Skeletal muscle tissue (tissue), 5 donors: ENCODE data around the gene LARGE1. TPM values are rescaled to one million over a fixed set of nuclear protein-coding genes. Genes with fewer than 3 reads are reported as not detected.

ENCODE experiments used
- H3K27ac ChIP-seq: one replicate; pipeline ENCODE4 v1.7.0; 2013; ENCODE audit warnings: mild to moderate bottlenecking, low read depth, low read length, inconsistent platforms
- H3K27me3 ChIP-seq, 3 donors: one replicate each; pipeline ENCODE4 v1.7.0; 2013; ENCODE audit warnings: low read length in 3 of 3; ENCODE audit not compliant: control insufficient read depth in 3 of 3, insufficient read depth in 3 of 3
- H3K36me3 ChIP-seq, 3 donors: one replicate each; pipeline ENCODE4 v1.7.0; 2013; ENCODE audit warnings: low read length in 3 of 3; ENCODE audit not compliant: control insufficient read depth in 3 of 3, insufficient read depth in 3 of 3
- H3K4me1 ChIP-seq, 3 donors: one replicate each; pipeline ENCODE4 v1.7.0; 2013; ENCODE audit warnings: low read length in 3 of 3, mild to moderate bottlenecking in 3 of 3; ENCODE audit not compliant: control insufficient read depth in 3 of 3, insufficient read depth in 3 of 3
- H3K4me3 ChIP-seq, 3 donors: one replicate each; pipeline ENCODE4 v1.7.0; 2013; ENCODE audit warnings: low read length in 3 of 3
- H3K9ac ChIP-seq, 3 donors: one replicate each; pipeline ENCODE4 v1.7.0; 2013; ENCODE audit warnings: low read length in 3 of 3, mild to moderate bottlenecking in 3 of 3, moderate library complexity in 2 of 3, low read depth in 1 of 3
- H3K9me3 ChIP-seq, 3 donors: one replicate each; pipeline ENCODE4 v1.7.0; 2013; ENCODE audit warnings: low read length in 3 of 3; ENCODE audit not compliant: control insufficient read depth in 3 of 3
- small RNA-seq: library from RNA; depleted of rRNA; stranded (forward); fragments of <200 nt; gene quantifications from one replicate; pipeline ENCODE3, GENCODE V24; 2014
- total RNA-seq: library from RNA; depleted of rRNA; stranded (reverse); fragments of >200 nt; gene quantifications from one replicate; pipeline ENCODE4 v1.2.3, GENCODE V29; 2014
- donor health status: Osteomylitis.

Gene LARGE1
- total RNA-seq, 1 donor from 2014 or later = 12.5 TPM

DNA sequence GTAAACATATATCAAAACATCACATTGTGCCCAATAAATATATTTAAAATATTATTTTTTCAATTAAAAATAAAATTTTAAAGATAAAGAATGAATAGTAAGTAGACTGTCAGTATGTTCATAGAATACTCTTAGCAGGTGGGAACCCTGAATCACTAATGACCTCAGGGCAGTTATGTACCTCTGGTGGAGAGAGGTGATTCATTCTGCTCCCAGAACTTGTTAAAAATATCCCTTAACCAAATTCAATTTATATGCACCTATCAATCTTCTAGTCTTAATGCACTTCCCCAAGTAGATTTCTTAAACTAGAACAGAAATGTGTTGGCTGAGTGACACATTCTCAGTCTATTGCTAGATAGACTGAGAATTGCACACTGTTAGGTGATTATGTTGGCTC lies 678.2 kb downstream of the LARGE1 start:
- Histone ChIP-seq H3K27me3 (no peaks in the 10 kb centered on the region), H3K27ac (no peak overlapping the region), H3K4me3 (no peak overlapping the region), H3K9me3 (peaks cover 0 to 3% (median 0%) of the 10 kb centered on the region in 3 donors), H3K9ac (no peak overlapping the region), H3K36me3 (no peaks in the 10 kb centered on the region), H3K4me1 (no peaks in the 10 kb centered on the region)

DNA sequence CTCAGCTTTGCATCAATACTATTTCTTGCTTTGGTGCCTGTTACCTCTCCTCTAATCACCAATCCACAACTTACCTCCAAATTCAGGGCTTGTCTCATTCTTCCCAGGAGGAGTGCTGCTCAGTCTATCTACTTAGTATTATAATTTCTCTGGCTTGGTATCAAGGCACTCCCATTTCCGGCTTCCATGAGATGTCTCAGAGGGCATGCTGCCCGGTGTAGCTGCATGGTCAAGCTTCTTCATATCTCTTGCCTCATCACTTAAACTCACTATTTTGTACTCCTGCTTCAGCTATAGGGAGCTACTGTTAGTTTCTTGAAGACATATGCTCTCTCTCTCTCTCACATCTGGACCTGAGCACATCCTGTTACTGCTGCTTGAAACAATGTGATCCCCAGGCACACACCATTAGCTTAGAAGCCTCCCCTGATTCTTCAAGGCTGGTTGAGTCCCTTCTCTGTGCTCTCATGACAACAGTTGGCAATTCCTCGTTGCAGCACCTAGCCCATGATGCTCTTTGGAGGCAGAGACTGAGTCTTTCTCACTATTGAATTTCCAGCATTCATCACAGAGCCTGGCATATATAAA lies 679.3 kb downstream of the LARGE1 start:
- Histone ChIP-seq H3K27ac (no peak overlapping the region), H3K9ac (no peak overlapping the region), H3K4me3 (no peak overlapping the region), H3K4me1 (no peaks in the 10 kb centered on the region), H3K36me3 (no peaks in the 10 kb centered on the region), H3K27me3 (no peaks in the 10 kb centered on the region), H3K9me3 (peaks cover 0 to 3% (median 0%) of the 10 kb centered on the region in 3 donors)

DNA sequence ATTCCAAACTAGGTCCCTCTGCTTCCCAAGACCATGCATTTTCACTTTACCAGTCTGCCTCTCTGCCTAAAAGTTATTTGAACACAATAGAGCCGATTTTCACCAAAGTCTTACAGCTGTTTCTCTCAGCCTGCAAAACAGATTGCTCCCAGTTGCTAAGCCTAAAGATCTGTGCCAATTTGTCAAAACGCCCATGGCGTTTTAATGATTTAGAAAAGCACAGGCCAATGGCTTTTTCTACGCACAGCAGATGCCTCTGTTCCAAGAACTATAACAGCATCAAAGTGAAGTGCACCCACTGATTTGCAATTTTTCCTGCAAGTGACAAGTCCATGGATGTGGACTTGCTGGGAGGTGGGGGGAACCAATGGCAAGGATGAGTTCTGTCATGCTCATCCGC lies 688.2 kb downstream of the LARGE1 start:
- Histone ChIP-seq H3K36me3 (no peaks in the 10 kb centered on the region), H3K27me3 (no peaks in the 10 kb centered on the region), H3K9me3 (peaks cover 0 to 19% (median 4%) of the 10 kb centered on the region in 3 donors), H3K4me1 (no peaks in the 10 kb centered on the region), H3K9ac (no peak overlapping the region), H3K27ac (no peak overlapping the region), H3K4me3 (no peak overlapping the region)

DNA sequence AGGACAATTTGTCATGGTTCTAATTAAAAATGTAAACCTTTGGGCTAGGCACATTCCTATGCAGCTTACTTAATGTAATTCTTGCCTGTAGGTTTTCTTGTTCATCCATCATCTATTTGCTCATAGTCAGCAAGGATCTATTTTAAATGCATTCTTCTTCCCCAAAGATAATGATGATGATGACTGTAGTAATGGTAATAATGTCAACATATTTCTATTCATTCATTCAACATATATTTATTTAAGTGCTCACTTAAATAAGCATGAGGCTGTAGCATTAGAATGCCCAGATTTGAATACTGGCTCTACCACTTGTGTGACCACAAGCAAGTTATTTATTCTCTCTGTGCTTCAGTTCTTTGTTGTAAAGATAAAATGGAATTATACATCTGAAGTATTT lies 692.5 kb downstream of the LARGE1 start:
- no peaks in the 10 kb centered on the region for H3K4me1 ChIP-seq
- no peaks in the 10 kb centered on the region for H3K27me3 ChIP-seq
- H3K36me3 ChIP-seq = no peaks in the 10 kb centered on the region
- H3K9ac ChIP-seq = no peak overlapping the region
- H3K4me3 ChIP-seq = no peak overlapping the region
- H3K9me3 ChIP-seq = peaks cover 0 to 19% (median 4%) of the 10 kb centered on the region in 3 donors
- H3K27ac ChIP-seq = no peak overlapping the region

DNA sequence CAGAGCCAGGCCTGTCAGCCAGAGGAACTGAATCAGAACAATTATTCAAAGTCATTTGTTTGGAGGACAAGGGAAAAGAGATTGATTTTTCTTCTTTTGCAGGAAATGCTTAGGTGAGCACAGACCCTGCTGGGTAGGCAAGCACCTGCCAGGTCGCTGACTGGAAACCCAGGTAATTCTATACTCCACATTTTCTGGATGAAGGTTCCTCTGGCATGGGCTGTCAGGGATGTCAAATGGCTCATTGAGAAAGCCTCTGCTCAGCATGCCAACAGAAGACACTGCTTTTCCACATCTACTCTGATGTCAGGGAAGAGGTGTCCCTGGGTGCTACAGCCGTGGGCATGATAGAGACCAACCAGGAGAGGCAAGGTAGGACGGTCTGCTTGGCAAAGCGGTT lies 695.4 kb downstream of the LARGE1 start:
- Histone ChIP-seq H3K9me3 (peaks cover 0 to 19% (median 4%) of the 10 kb centered on the region in 3 donors), H3K4me1 (no peaks in the 10 kb centered on the region), H3K9ac (no peak overlapping the region), H3K27me3 (peaks cover 0 to 3% (median 0%) of the 10 kb centered on the region in 3 donors), H3K4me3 (no peak overlapping the region), H3K27ac (no peak overlapping the region), H3K36me3 (no peaks in the 10 kb centered on the region)

Small RNAs within 50 kb of the gene (small RNA-seq; reads per million reads assigned to genes)
- gene MIR4764 = not detected
- gene SNORA50B = not detected
